Stimulated activated CD4-positive, alpha-beta T cell treated with anti-CD3 and anti-CD28 coated beads, Interleukin-1b, Interleukin-23, amount 100 ng/mL, for 4 hours (primary cell): ENCODE results near the gene RPL7A.
A peak's percentile ranks its signal among the peaks of the same experiment; 100 is the strongest.
"Not testable (repeated sequence)": the region's sequence is repeated elsewhere in the genome, so short reads cannot be mapped to it uniquely, and the experiment has no call there.

ENCODE experiments used
- DNase-seq, 2 donors: peaks; one replicate each; pipeline ENCODE4 v3.0.0-alpha.2; 2020; ENCODE audit warnings: low read depth in 2 of 2

The RPL7A gene

GRCh38 chr9:133327834-133328484, 20.1 kb upstream of the RPL7A start:
- DNase-seq, result no peak

- DNase-seq, result not testable (repeated sequence)
Measured at GRCh38 chr9:133329306-133330156, 18.5 kb upstream of the RPL7A start.

GRCh38 chr9:133331221-133331620, 16.8 kb upstream of the RPL7A start:
- DNase-seq, result no peak

- DNase-seq, result no peak
Measured at GRCh38 chr9:133331641-133332380, 16.2 kb upstream of the RPL7A start.

GRCh38 chr9:133332381-133332730, 15.7 kb upstream of the RPL7A start:
- no peak for DNase-seq

- DNase-seq, result no peak
Measured at GRCh38 chr9:133333011-133333410, 15.0 kb upstream of the RPL7A start.

GRCh38 chr9:133333566-133333965, 14.5 kb upstream of the RPL7A start:
- no peak for DNase-seq

- DNase-seq, result no peak
Measured at GRCh38 chr9:133334161-133334560, 13.9 kb upstream of the RPL7A start.

- DNase-seq, result not testable (repeated sequence)
Measured at GRCh38 chr9:133334888-133335287, 13.1 kb upstream of the RPL7A start.

- DNase-seq, result peak; percentile 90 to 93
Measured at GRCh38 chr9:133335924-133336811, 11.8 kb upstream of the RPL7A start, which contains the start of gene SURF6. TSS of gene SURF6 (minus strand) at chr9:133336188. CDS start at chr9:133336132, 56 bp downstream.

- no peak for DNase-seq
Measured at GRCh38 chr9:133339641-133340040, 8.4 kb upstream of the RPL7A start.

GRCh38 chr9:133340256-133340655, 7.8 kb upstream of the RPL7A start:
- DNase-seq, result no peak

- DNase-seq, result no peak
Measured at GRCh38 chr9:133340916-133341315, 7.1 kb upstream of the RPL7A start.

- DNase-seq, result no peak
Measured at GRCh38 chr9:133341369-133342068, 6.5 kb upstream of the RPL7A start.

GRCh38 chr9:133342069-133342406, 6.0 kb upstream of the RPL7A start:
- no peak for DNase-seq

- DNase-seq, result no peak
Measured at GRCh38 chr9:133342570-133342969, 5.4 kb upstream of the RPL7A start.

- no peak for DNase-seq
Measured at GRCh38 chr9:133344071-133344470, 3.9 kb upstream of the RPL7A start.

- DNase-seq, result no peak
Measured at GRCh38 chr9:133344979-133345378, 3.0 kb upstream of the RPL7A start.

- no peak for DNase-seq
Measured at GRCh38 chr9:133345596-133345995, 2.4 kb upstream of the RPL7A start.

GRCh38 chr9:133346021-133346785, 1.8 kb upstream of the RPL7A start:
- DNase-seq, result no peak
